Trophoblast cell (in vitro differentiated cells and primary cell): ENCODE data around the gene MTHFD2.
A peak's percentile ranks its signal among the peaks of the same experiment; 100 is the strongest.

Experiments
- DNase-seq, 2 donors: peaks; one replicate each; pipeline ENCODE4 v3.0.0-alpha.2; 2016
- H2AFZ ChIP-seq: 2 replicates; pipeline ENCODE4 v1.6.1; 2013; ENCODE audit warnings: low read length, moderate library complexity, mild to moderate bottlenecking; ENCODE audit not compliant: insufficient read depth, poor library complexity
- H2AK5ac ChIP-seq: 2 replicates; pipeline ENCODE4 v1.6.1; 2013; ENCODE audit warnings: mild to moderate bottlenecking, low read length
- H2BK120ac ChIP-seq: 2 replicates; pipeline ENCODE4 v1.6.1; 2013; ENCODE audit warnings: low read length, mild to moderate bottlenecking, moderate library complexity; ENCODE audit not compliant: insufficient read depth, poor library complexity
- H2BK12ac ChIP-seq: 2 replicates; pipeline ENCODE4 v1.6.1; 2013; ENCODE audit warnings: mild to moderate bottlenecking, low read length, moderate library complexity
- H2BK5ac ChIP-seq: 2 replicates; pipeline ENCODE4 v1.6.1; 2013; ENCODE audit warnings: low read length, low read depth, moderate library complexity, mild to moderate bottlenecking; ENCODE audit not compliant: poor library complexity
- H3K14ac ChIP-seq: 2 replicates; pipeline ENCODE4 v1.6.1; 2013; ENCODE audit warnings: mild to moderate bottlenecking, low read length
- H3K18ac ChIP-seq: 2 replicates; pipeline ENCODE4 v1.6.1; 2013; ENCODE audit warnings: mild to moderate bottlenecking, low read length
- H3K23ac ChIP-seq: 2 replicates; pipeline ENCODE4 v1.6.1; 2013; ENCODE audit warnings: low read length
- H3K27ac ChIP-seq: 2 replicates; pipeline ENCODE4 v1.5.1; 2013; ENCODE audit warnings: low read depth, mild to moderate bottlenecking, inconsistent platforms, low read length, moderate library complexity
- H3K27me3 ChIP-seq: 2 replicates; pipeline ENCODE4 v1.6.1; 2013; ENCODE audit warnings: inconsistent platforms, mild to moderate bottlenecking, low read length, moderate library complexity; ENCODE audit not compliant: insufficient read depth
- H3K36me3 ChIP-seq, 2 experiments: 1 replicate in 1 of 2; 2 replicates in 1 of 2; pipeline ENCODE4 v1.6.1; 2013; ENCODE audit warnings: low read length in 2 of 2, mild to moderate bottlenecking in 2 of 2, moderate library complexity in 1 of 2; ENCODE audit not compliant: insufficient read depth in 2 of 2, control insufficient read depth in 1 of 2
- H3K4ac ChIP-seq: 2 replicates; pipeline ENCODE4 v1.6.1; 2013; ENCODE audit warnings: low read depth, mild to moderate bottlenecking, low read length, moderate library complexity
- H3K4me1 ChIP-seq, 2 experiments: 1 replicate in 1 of 2; 2 replicates in 1 of 2; pipeline ENCODE4 v1.6.1; 2013; ENCODE audit warnings: low read length in 2 of 2, mild to moderate bottlenecking in 2 of 2, moderate library complexity in 1 of 2; ENCODE audit not compliant: insufficient read depth in 2 of 2, control insufficient read depth in 1 of 2
- H3K4me2 ChIP-seq: 2 replicates; pipeline ENCODE4 v1.6.1; 2013; ENCODE audit warnings: inconsistent platforms, mild to moderate bottlenecking, low read length, moderate library complexity
- H3K4me3 ChIP-seq: 2 replicates; pipeline ENCODE4 v1.5.1; 2013; ENCODE audit warnings: mild to moderate bottlenecking, low read depth, low read length, inconsistent platforms
- H3K79me1 ChIP-seq: one replicate; pipeline ENCODE4 v1.6.1; 2013; ENCODE audit warnings: low read length
- H3K79me2 ChIP-seq: 2 replicates; pipeline ENCODE4 v1.6.1; 2013; ENCODE audit warnings: low read length, mild to moderate bottlenecking; ENCODE audit not compliant: control insufficient read depth, insufficient read depth, poor library complexity
- H3K9ac ChIP-seq: 2 replicates; pipeline ENCODE4 v1.6.1; 2013; ENCODE audit warnings: mild to moderate bottlenecking, low read length
- H3K9me3 ChIP-seq: 2 replicates; pipeline ENCODE4 v1.6.1; 2013; ENCODE audit warnings: low read depth, mild to moderate bottlenecking, control low read depth, inconsistent platforms, low read length; ENCODE audit not compliant: insufficient read depth
- H4K12ac ChIP-seq: 2 replicates; pipeline ENCODE4 v1.6.1; 2013; ENCODE audit warnings: low read depth, mild to moderate bottlenecking, low read length, moderate library complexity
- H4K8ac ChIP-seq: 2 replicates; pipeline ENCODE4 v1.6.1; 2013; ENCODE audit warnings: low read depth, mild to moderate bottlenecking, low read length, moderate library complexity
- H4K91ac ChIP-seq: one replicate; pipeline ENCODE4 v1.6.1; 2013; ENCODE audit warnings: low read depth, mild to moderate bottlenecking, low read length, moderate library complexity
- WGBS: extraction: QIAGEN DNeasy Blood & Tissue Kit; methylation state at CpG from one replicate; pipeline ENCODE4 v1.1.7; 2013; ENCODE audit warnings: missing lambda C conversion rate; ENCODE audit not compliant: insufficient read length, insufficient coverage; ENCODE audit errors: extremely low coverage; 5-methylcytosine and 5-hydroxymethylcytosine counted together

The MTHFD2 gene

GRCh38 chr2:74201196-74201595 is 2.8 kb downstream of the MTHFD2 start:
- Histone ChIP-seq H3K9ac (no peak overlapping the region), H3K4ac (no peak overlapping the region), H2BK120ac (no peak overlapping the region), H3K79me1 (peaks cover 4% of the 10 kb centered on the region), H3K9me3 (peaks cover 2% of the 10 kb centered on the region), H3K23ac (no peak overlapping the region), H4K8ac (no peak overlapping the region), H4K91ac (no peak overlapping the region), H3K18ac (no peak overlapping the region), H3K27me3 (no peaks in the 10 kb centered on the region), H3K79me2 (peaks cover 8% of the 10 kb centered on the region), H4K12ac (no peak overlapping the region), H3K4me2 (no peak overlapping the region), H2AK5ac (no peak overlapping the region), H2BK12ac (no peak overlapping the region), H2AFZ (no peak overlapping the region), H3K36me3 (peaks cover 0 to 4% of the 10 kb centered on the region in 2 experiments), H3K14ac (no peak overlapping the region), H3K27ac (no peak overlapping the region), H3K4me3 (no peak overlapping the region), H3K4me1 (peaks cover 5 to 7% of the 10 kb centered on the region in 2 experiments), H2BK5ac (no peak overlapping the region)
- no peak for DNase-seq
- WGBS = no CpG with 5 or more reads among the region's 3 CpGs

DNA sequence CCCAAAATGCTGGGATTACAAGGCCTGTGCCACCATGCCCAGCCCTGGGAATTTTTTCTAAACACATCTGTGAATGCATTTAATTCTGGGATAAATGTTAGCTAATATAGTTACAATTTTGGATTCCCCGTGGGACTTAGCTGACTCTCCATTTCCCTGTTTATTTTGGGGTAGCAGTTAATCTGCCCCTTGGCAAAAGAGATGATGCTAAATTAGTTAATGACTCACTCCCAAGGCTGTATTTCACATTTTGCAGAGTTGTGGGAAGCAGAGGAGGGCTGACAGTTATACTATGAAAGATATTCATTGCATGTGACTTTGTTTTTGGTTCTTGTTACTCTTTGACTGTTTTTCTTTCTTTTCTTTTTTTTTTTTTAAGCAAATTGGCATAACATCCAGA is 3.2 kb downstream of the MTHFD2 start:
- WGBS = no CpG with 5 or more reads among the region's 1 CpG
- H3K4me2 ChIP-seq = no peak overlapping the region
- no peaks in the 10 kb centered on the region for H3K27me3 ChIP-seq
- no peak overlapping the region for H2BK12ac ChIP-seq
- H2BK5ac ChIP-seq = no peak overlapping the region
- no peak overlapping the region for H2AK5ac ChIP-seq
- H3K4me3 ChIP-seq = no peak overlapping the region
- no peak overlapping the region for H3K9ac ChIP-seq
- peaks cover 8% of the 10 kb centered on the region for H3K79me2 ChIP-seq
- no peak overlapping the region for H3K18ac ChIP-seq
- peaks cover 0 to 4% of the 10 kb centered on the region in 2 experiments for H3K36me3 ChIP-seq
- H3K4me1 ChIP-seq = peaks cover 5 to 7% of the 10 kb centered on the region in 2 experiments
- H3K23ac ChIP-seq = no peak overlapping the region
- no peak overlapping the region for H4K8ac ChIP-seq
- H2AFZ ChIP-seq = no peak overlapping the region
- H3K9me3 ChIP-seq = peaks cover 2% of the 10 kb centered on the region
- H3K79me1 ChIP-seq = peaks cover 4% of the 10 kb centered on the region
- H2BK120ac ChIP-seq = no peak overlapping the region
- H3K27ac ChIP-seq = no peak overlapping the region
- no peak overlapping the region for H3K14ac ChIP-seq
- H4K12ac ChIP-seq = no peak overlapping the region
- no peak overlapping the region for H4K91ac ChIP-seq
- no peak for DNase-seq
- no peak overlapping the region for H3K4ac ChIP-seq

DNA sequence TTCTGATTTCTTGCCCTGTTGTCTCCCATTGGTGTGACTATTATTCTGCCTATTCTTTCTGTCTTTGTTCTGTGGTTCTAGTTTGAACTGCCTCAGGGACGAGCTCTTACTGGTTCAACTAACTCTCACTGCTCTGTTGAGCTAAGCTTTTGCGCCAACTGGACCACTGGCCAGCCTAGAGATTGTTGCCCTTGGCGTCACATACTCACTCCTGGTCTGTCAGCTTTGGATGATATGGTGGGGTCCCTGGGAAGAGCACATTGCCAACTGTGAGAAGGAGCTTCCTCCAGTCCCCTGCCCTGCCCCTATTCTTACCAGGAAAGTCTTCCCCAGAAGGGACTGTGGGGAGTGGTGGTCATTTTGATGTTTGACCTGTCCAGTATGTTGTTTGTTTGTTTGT is 6.0 kb downstream of the MTHFD2 start:
- H3K36me3 ChIP-seq = peaks cover 4 to 6% of the 10 kb centered on the region in 2 experiments
- WGBS = no CpG with 5 or more reads among the region's 3 CpGs

DNA sequence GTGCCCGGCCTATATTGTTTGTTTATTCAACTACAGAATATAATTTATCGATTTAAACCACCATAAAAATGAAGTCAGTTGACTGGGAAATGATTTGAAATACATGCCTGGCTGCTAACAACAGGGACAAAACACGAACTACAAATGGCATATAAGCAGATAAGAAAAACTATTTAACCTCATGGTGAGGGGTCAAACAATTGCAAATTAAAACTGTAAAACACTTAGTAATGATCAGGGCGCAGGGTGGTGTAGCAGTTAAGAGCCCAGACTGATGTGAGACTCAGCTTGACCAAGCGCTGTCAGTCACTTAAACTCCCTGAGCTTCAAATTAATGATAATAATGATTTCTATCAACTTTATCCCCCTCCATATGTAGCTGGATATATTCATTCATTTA is 6.7 kb downstream of the MTHFD2 start:
- Histone ChIP-seq H2AK5ac (no peak overlapping the region), H3K18ac (no peak overlapping the region), H3K4me3 (no peak overlapping the region), H3K9me3 (no peaks in the 10 kb centered on the region), H3K79me2 (peaks cover 2% of the 10 kb centered on the region), H2BK5ac (no peak overlapping the region), H3K27me3 (no peaks in the 10 kb centered on the region), H3K36me3 (peaks cover 6 to 9% of the 10 kb centered on the region in 2 experiments), H4K12ac (no peak overlapping the region), H4K91ac (no peak overlapping the region), H3K23ac (no peak overlapping the region), H3K4ac (no peak overlapping the region), H2AFZ (no peak overlapping the region), H3K27ac (no peak overlapping the region), H3K9ac (no peak overlapping the region), H2BK120ac (no peak overlapping the region), H3K79me1 (no peaks in the 10 kb centered on the region), H3K4me1 (peaks cover 3 to 4% of the 10 kb centered on the region in 2 experiments), H3K4me2 (no peak overlapping the region), H2BK12ac (no peak overlapping the region), H3K14ac (no peak overlapping the region), H4K8ac (no peak overlapping the region)
- WGBS = no CpG with 5 or more reads among the region's 5 CpGs
- no peak for DNase-seq

More for the DNA sequence above, 6.0 kb downstream of the MTHFD2 start:
- no peak for DNase-seq
- H3K18ac ChIP-seq = no peak overlapping the region
- no peak overlapping the region for H2BK120ac ChIP-seq
- no peak overlapping the region for H2AK5ac ChIP-seq
- H3K4me1 ChIP-seq = peaks cover 3 to 7% of the 10 kb centered on the region in 2 experiments
- H3K79me1 ChIP-seq = no peaks in the 10 kb centered on the region
- H3K23ac ChIP-seq = no peak overlapping the region
- no peak overlapping the region for H4K12ac ChIP-seq
- no peaks in the 10 kb centered on the region for H3K9me3 ChIP-seq
- H2BK12ac ChIP-seq = no peak overlapping the region
- H3K79me2 ChIP-seq = peaks cover 3% of the 10 kb centered on the region
- no peak overlapping the region for H3K9ac ChIP-seq
- H4K91ac ChIP-seq = no peak overlapping the region
- H3K4ac ChIP-seq = peak overlapping the region; percentile 81
- H3K27me3 ChIP-seq = no peaks in the 10 kb centered on the region
- no peak overlapping the region for H3K14ac ChIP-seq
- no peak overlapping the region for H2AFZ ChIP-seq
- no peak overlapping the region for H4K8ac ChIP-seq
- H3K4me2 ChIP-seq = no peak overlapping the region
- H3K4me3 ChIP-seq = no peak overlapping the region
- no peak overlapping the region for H3K27ac ChIP-seq
- no peak overlapping the region for H2BK5ac ChIP-seq
